ENCODE results near the gene WDR36. TPM values are rescaled to one million over a fixed set of nuclear protein-coding genes. Genes with fewer than 3 reads are reported as not detected.

WDR36 gene
- total and polyA plus RNA-seq, 2 of the 4 experiments (the other 2 are of a cell fraction), result 11.9 to 87.8 TPM

DNA sequence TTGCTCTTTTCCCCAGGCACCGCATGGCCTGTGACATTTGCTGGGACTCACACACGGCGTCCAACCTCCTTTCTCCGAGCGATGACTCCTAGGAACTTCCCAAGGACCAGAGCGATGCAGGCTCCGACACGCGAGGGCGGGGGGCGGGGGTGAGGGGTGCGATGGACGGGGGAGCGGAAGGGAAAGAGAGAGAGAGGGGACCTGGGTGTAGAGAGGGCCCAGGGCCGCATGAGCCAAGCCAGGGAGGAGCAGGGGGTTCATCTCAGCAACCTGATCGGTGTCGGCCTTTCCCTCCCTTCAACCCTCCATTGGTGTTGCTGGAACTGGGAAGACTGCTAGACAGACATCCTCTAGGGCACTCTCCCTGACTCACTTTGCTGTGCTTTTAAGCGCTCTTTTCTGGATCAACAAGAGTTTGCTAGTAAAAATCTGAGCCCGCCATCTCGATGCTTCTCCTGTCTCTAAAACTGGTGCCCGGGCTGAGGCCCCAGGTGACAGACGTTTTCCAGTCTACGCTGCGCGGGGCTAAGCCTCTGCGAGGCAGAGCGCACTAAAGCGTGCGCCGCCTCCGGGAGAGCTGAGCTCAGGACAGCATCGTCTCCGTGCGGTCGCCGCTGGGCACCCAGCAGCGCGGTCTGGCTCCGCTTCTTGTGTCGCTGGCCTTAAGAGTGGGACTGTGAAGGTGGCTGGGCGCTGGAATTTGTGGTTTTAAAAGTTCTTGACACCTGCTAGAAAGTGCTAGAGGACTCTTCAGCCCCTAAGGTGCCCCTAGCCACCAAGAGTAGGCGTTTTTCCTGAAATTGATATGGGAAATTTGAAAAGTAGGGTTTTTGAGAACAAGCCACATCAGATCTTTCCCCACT lies 21.6 kb upstream of the WDR36 start:
- Histone ChIP-seq H3K9ac (ENCODE audit: low read depth, low read length) (no peak overlapping the region), H4K8ac (ENCODE audit: low read depth in 2 of 2, low read length in 2 of 2) (peak overlapping the region; percentile 22 to 78; a peak in 2 of 4 replicates), H2AK5ac (ENCODE audit: low read depth, low read length) (peak overlapping the region; percentile 18), H2BK5ac (ENCODE audit: low read depth, low read length, poor library complexity, severe bottlenecking) (no peak overlapping the region), H3K18ac (ENCODE audit: low read depth, low read length) (peak overlapping the region; percentile 61), H3K23ac (ENCODE audit: low read depth, low read length) (peak overlapping the region; percentile 61; the same call in 1 of the 2 replicates), H3K4me1 (ENCODE audit: control insufficient read depth, insufficient read depth, low read length) (peaks cover 11% of the 10 kb centered on the region), H3K27me3 (ENCODE audit: control insufficient read depth, insufficient read depth, low read length) (no peaks in the 10 kb centered on the region), H4K91ac (ENCODE audit: insufficient read depth, low read depth, low read length) (peak overlapping the region; percentile 27; the same call in 1 of the 2 replicates), H3K14ac (replicated peaks; ENCODE audit: low read depth, low read length) (peak overlapping the region; percentile 58), H2BK120ac (ENCODE audit: low read depth, low read length) (peak overlapping the region; percentile 81), H2BK15ac (ENCODE audit: low read depth, low read length) (peak overlapping the region; percentile 68; the same call in 2 of the 3 replicates), H2BK20ac (ENCODE audit: low read depth, low read length) (peak overlapping the region; percentile 54; the same call in 1 of the 2 replicates), H2AFZ (replicated peaks; ENCODE audit: low read length, poor library complexity) (peak overlapping the region; percentile 84), H3K4ac (ENCODE audit: low read depth, low read length) (peak overlapping the region; percentile 76), H4K5ac (ENCODE audit: low read depth, low read length) (peak overlapping the region; percentile 79), H3K4me2 (ENCODE audit: low read depth, low read length) (peak overlapping the region; percentile 60; the same call in 1 of the 2 replicates), H2AK9ac (replicated peaks; ENCODE audit: low read depth, low read length, poor library complexity) (peak overlapping the region; percentile 4), H3K27ac (ENCODE audit: insufficient read depth, low read length) (no peak overlapping the region), H3K79me1 (ENCODE audit: low read depth in 1 of 2, low read length in 2 of 2) (peaks cover 4% of the 10 kb centered on the region in 2 experiments; a peak in 1 of 4 replicates), H3K36me3 (ENCODE audit: control insufficient read depth, insufficient read depth, low read length) (no peaks in the 10 kb centered on the region), H3K9me1 (ENCODE audit: insufficient read depth, low read length) (peaks cover 5% of the 10 kb centered on the region; the same call in 1 of the 2 replicates), H3K9me3 (ENCODE audit: control insufficient read depth, insufficient read depth, low read length) (no peaks in the 10 kb centered on the region), H3K4me3 (ENCODE audit: insufficient read depth, low read depth, low read length) (no peak overlapping the region), H3K56ac (ENCODE audit: extremely low read depth, insufficient read depth, low read length) (no peak overlapping the region), H4K20me1 (ENCODE audit: insufficient read depth, low read length) (no peaks in the 10 kb centered on the region)
- intact Hi-C loops (cut with micrococcal nuclease) (loop anchor here (5.0 kb wide), 2 partner anchors 153 to 168 kb away; no protein-coding TSS in a partner anchor), in situ Hi-C loops (cut with MboI; ENCODE audit: low sequenced_read_pairs) (no loop called here), dilution Hi-C loops (cut with HindIII; ENCODE audit: low sequenced_read_pairs, unreplicated experiment) (no loop called here)
- CTCF ChIA-PET, result no interaction called here
- BruUV-seq (replicated peaks), result no TSS peak
- TF ChIP-seq, protein P1, sequence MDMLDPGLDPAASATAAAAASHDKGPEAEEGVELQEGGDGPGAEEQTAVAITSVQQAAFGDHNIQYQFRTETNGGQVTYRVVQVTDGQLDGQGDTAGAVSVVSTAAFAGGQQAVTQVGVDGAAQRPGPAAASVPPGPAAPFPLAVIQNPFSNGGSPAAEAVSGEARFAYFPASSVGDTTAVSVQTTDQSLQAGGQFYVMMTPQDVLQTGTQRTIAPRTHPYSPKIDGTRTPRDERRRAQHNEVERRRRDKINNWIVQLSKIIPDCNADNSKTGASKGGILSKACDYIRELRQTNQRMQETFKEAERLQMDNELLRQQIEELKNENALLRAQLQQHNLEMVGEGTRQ (IDR thresholded peaks at IDR 0.05; ENCODE audit: low read depth, low read length), result no peak
- TF ChIP-seq, protein P2, sequence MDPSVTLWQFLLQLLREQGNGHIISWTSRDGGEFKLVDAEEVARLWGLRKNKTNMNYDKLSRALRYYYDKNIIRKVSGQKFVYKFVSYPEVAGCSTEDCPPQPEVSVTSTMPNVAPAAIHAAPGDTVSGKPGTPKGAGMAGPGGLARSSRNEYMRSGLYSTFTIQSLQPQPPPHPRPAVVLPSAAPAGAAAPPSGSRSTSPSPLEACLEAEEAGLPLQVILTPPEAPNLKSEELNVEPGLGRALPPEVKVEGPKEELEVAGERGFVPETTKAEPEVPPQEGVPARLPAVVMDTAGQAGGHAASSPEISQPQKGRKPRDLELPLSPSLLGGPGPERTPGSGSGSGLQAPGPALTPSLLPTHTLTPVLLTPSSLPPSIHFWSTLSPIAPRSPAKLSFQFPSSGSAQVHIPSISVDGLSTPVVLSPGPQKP (IDR thresholded peaks at IDR 0.05; ENCODE audit: borderline replicate concordance, low read depth, low read length), result no peak
- no peak for TF ChIP-seq NFE2L2 (IDR thresholded peaks at IDR 0.05; ENCODE audit: low read depth, low read length)
- POLR2A ChIA-PET (ENCODE audit: unreplicated experiment), result interaction anchor here (0.6 kb wide), 1 partner anchor 555 kb away, joined by 3 read pairs; no protein-coding TSS in a partner anchor
- WGBS, 2 experiments (ENCODE audit: extremely low coverage in 2 of 2, insufficient read length in 1 of 2), result 53% methylated on average over 10 of the region's 42 CpGs; no CpG with 5 or more reads in 1 of the 2 experiments
- DNase-seq, result no peak
- ATAC-seq (ENCODE audit: low read depth), result no peak

Measured in IMR-90 (cell line).